Heart right ventricle (tissue), 16 donors: ENCODE results near the gene CACNA1C. TPM values are rescaled to one million over a fixed set of nuclear protein-coding genes. Genes with fewer than 3 reads are reported as not detected.
A peak's percentile ranks its signal among the peaks of the same experiment; 100 is the strongest.

Experiments
- ATAC-seq, 8 donors: fragments of 200-7000 bp; cut with Tn5 transposase; one replicate each; pipeline ENCODE4 v1.9.1; 2020; ENCODE audit warnings: mild to moderate bottlenecking in 8 of 8, moderate library complexity in 8 of 8, moderate number of reproducible peaks in 1 of 8
- DNase-seq, 2 donors: peaks; one replicate each; pipeline ENCODE4 v3.0.0-alpha.2; 2020
- H3K27ac ChIP-seq, 10 donors: fragments of 200-600 bp; sonication (generic) in 2 of 10; one replicate each; pipeline versions ENCODE4 v1.5.0 to v1.8.0; 2020 to 2022; ENCODE audit warnings: mild to moderate bottlenecking in 3 of 10
- H3K27me3 ChIP-seq, 7 donors: fragments of 200-600 bp; one replicate each; pipeline ENCODE4 v1.8.0; 2021 to 2022; ENCODE audit warnings: mild to moderate bottlenecking in 2 of 7
- H3K36me3 ChIP-seq, 9 donors: fragments of 200-600 bp; sonication (generic) in 1 of 9; one replicate each; pipeline versions ENCODE4 v1.5.0 to v1.8.0; 2020 to 2022; ENCODE audit warnings: mild to moderate bottlenecking in 2 of 9
- H3K4me1 ChIP-seq, 9 donors: fragments of 200-600 bp; sonication (generic) in 1 of 9; one replicate each; pipeline versions ENCODE4 v1.5.0 to v1.8.0; 2020 to 2022; ENCODE audit warnings: mild to moderate bottlenecking in 4 of 9
- H3K4me3 ChIP-seq, 10 donors: fragments of 200-600 bp; sonication (generic) in 2 of 10; one replicate each; pipeline versions ENCODE4 v1.5.0 to v1.8.0; 2020 to 2022; ENCODE audit warnings: mild to moderate bottlenecking in 7 of 10, moderate library complexity in 2 of 10
- H3K9me3 ChIP-seq, 11 donors: fragments of 200-600 bp in 10 of 11; sonication (generic) in 2 of 11; one replicate each; pipeline versions ENCODE4 v1.5.0 to v1.8.0; 2013 to 2022; ENCODE audit warnings: mild to moderate bottlenecking in 2 of 11, control low read depth in 1 of 11, moderate library complexity in 1 of 11
- CTCF ChIP-seq, 9 donors: fragments of 200-600 bp; sonication (generic) in 2 of 9; IDR thresholded peaks; one replicate each; pipeline versions ENCODE4 v1.5.0 to v1.8.0; 2021 to 2022; ENCODE audit warnings: antibody characterized with exemption in 9 of 9, mild to moderate bottlenecking in 5 of 9, moderate library complexity in 1 of 9
- WGBS, 2 donors: extraction: QIAGEN DNeasy Blood & Tissue Kit; methylation state at CpG; one replicate each; pipeline ENCODE4 v1.1.7; 2013; ENCODE audit warnings: inconsistent platforms in 1 of 2; 5-methylcytosine and 5-hydroxymethylcytosine counted together
- intact Hi-C, 10 donors: fragments of 100-400 bp; cut with DNase I; formaldehyde crosslinking; loops; one replicate each; pipeline versions ENCODE4 v1.11.1 to v1.14.2; 2022
- polyA plus RNA-seq, 2 donors: library from polyadenylated mRNA; stranded (reverse); fragments of 200-250 nt; gene quantifications; one replicate each; pipeline ENCODE4 v1.2.3, GENCODE V29; 2013
- total RNA-seq, 10 donors: library from RNA; stranded (reverse); fragmentation: NEBNext Ultra II Directional in 3 of 10; extraction: Animal tissue kit (Norgen Biotek cat#: 25700) in 3 of 10; gene quantifications; one replicate each; pipeline versions ENCODE4 v1.2.1 to v1.2.4, GENCODE V29; 2021 to 2023
- donor health status: Arrhythmogenic right ventricular cardiomyopathy.
- donor health status: ischemic (EF 13 %, LVEDD 7.1; RV severe dilation, severe dysfunction).
- donor health status: healthy with polysubstance abuse.
- donor health status: DM: no; HTN: yes; CAD: no.
- donor health status: DM: no; HTN: no; CAD: no.
- donor health status: ischemic (EF 25% LVEDD 6.9; RV normal size, moderate dysfunction).
- donor health status: ischemic (EF 25% LVEDD 5.7; RV mildly dilated, moderate dysfunction).
- donor health status: healthy.
- donor health status: DM: yes; HTN: yes; CAD: no.
- donor health status: Ischemic cardiomyopathy.
- donor health status: ischemic (EF 35%, LVEDD 5.7; RV mildly dilated, moderate dysfunction).
- donor health status: nonischemic (EF 11% LVEDD 7.7; RV severe dilation, severe dysfunction).
- donor health status: DM: yes; HTN: yes; CAD: no.
- donor health status: PGD.
- donor health status: ischemic (EF 29% LVEDD 5.4; RV normal size, mild dysfunction).
- donor health status: nonischemic (EF 23%, LVEDD 6.1; RV moderate dilation, normal function).

CACNA1C gene
- total and polyA plus RNA-seq, 12 donors = 19.1 to 222 (median 183) TPM

DNA sequence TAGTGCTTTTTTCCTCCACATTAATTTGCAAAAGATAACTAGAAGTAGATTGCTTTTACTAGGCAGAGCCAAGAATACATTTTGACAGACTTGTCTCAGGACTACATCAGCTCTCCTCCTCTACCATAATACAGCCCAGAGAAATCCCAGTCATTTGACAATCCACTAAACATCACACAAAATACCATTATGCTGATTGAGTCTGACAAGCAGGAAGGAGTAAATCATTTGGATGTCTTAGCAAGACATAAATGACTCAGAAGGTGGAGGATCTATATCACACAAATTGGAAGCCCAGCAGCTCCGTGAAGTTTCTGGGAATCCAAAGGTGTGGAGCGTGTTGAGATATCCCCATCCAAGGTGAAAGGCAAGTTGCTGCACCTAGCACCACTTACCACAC lies 666.6 kb downstream of the CACNA1C start:
- WGBS, 2 donors = 81 to 83% methylated on average over 2 of the region's 2 CpGs

DNA sequence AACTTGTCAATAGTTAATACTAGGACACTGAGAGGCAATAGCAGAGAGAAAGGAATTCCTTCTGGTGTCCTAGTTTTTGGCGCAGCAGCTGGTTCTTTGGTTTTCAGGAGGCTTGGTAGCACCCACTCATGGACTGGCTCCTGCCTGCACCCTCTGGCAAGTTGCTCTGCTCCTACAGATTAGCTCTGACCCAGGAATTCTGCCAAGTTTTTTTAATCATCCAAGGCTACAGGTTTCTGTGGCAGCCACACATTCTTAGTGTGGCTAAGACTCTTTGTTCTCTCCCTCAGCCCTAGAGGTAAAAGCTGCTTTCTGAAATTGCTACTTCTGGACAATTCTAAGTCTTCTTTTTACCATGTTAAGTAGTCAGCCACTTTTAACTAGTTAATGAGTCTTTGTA lies 670.0 kb downstream of the CACNA1C start:
- intact Hi-C loops = no loop called here
- Histone ChIP-seq H3K27me3 (peaks cover 0 to 11% (median 4%) of the 10 kb centered on the region in 7 donors), H3K27ac (no peak overlapping the region), H3K9me3 (no peaks in the 10 kb centered on the region), H3K4me3 (no peak overlapping the region), H3K4me1 (no peaks in the 10 kb centered on the region), H3K36me3 (no peaks in the 10 kb centered on the region)
- WGBS, 2 donors = 84 to 86% methylated on average over 1 of the region's 1 CpG
- no peak for TF ChIP-seq CTCF (IDR thresholded peaks at IDR 0.05)
- no peak for DNase-seq
- ATAC-seq = no peak

More for the DNA sequence above, 666.6 kb downstream of the CACNA1C start:
- Histone ChIP-seq H3K4me1 (no peaks in the 10 kb centered on the region), H3K4me3 (no peak overlapping the region), H3K36me3 (no peaks in the 10 kb centered on the region), H3K27ac (no peak overlapping the region), H3K27me3 (peaks cover 0 to 27% (median 6%) of the 10 kb centered on the region in 7 donors), H3K9me3 (no peaks in the 10 kb centered on the region)
- intact Hi-C loops = no loop called here
- no peak for TF ChIP-seq CTCF (IDR thresholded peaks at IDR 0.05)
- ATAC-seq (no peak), DNase-seq (no peak)

DNA sequence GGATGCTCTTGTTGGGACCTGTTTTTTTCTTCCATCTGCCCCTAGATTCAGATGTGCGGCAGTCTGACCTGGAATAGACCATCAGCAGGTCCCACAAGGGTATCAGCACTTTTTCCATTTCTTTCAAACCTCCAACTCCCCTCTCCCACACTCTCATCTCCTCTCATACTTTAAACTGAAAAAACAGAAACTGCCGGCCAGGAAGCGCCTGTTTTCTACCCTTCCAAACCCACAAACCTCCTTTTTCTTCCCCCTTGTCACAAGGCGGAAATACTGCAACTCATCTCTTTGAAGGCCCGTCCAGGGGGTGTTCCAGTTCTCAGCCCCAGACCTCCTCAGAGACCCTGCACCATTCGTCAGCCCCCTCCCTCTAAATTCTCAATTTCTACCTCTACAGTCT lies 679.5 kb downstream of the CACNA1C start:
- no peak overlapping the region for H3K4me3 ChIP-seq
- peaks cover 0 to 34% (median 13%) of the 10 kb centered on the region in 7 donors for H3K27me3 ChIP-seq
- 66 to 73% methylated on average over 6 of the region's 6 CpGs for WGBS, 2 donors
- TF ChIP-seq CTCF (IDR thresholded peaks at IDR 0.05) = no peak
- DNase-seq = no peak
- no peaks in the 10 kb centered on the region for H3K9me3 ChIP-seq
- H3K36me3 ChIP-seq = no peaks in the 10 kb centered on the region
- no peak overlapping the region for H3K27ac ChIP-seq
- no peaks in the 10 kb centered on the region for H3K4me1 ChIP-seq
- ATAC-seq = no peak
- intact Hi-C loops = no loop called here

GRCh38 chr12:2733493-2734355 lies 680.9 kb downstream of the CACNA1C start:
- no peaks in the 10 kb centered on the region for H3K4me1 ChIP-seq
- peak in 1 of 9 donors; percentile 7 for TF ChIP-seq CTCF (IDR thresholded peaks at IDR 0.05)
- H3K4me3 ChIP-seq = no peak overlapping the region
- H3K9me3 ChIP-seq = no peaks in the 10 kb centered on the region
- H3K27me3 ChIP-seq = peaks cover 0 to 26% (median 5%) of the 10 kb centered on the region in 7 donors
- H3K27ac ChIP-seq = no peak overlapping the region
- H3K36me3 ChIP-seq = no peaks in the 10 kb centered on the region
- ATAC-seq = no peak
- WGBS, 2 donors = 42 to 50% methylated on average over 13 of the region's 13 CpGs
- DNase-seq = no peak
- intact Hi-C loops = no loop called here
